ENCODE data around the gene WDR82.
A peak's percentile ranks its signal among the peaks of the same experiment; 100 is the strongest.

The WDR82 gene

DNA sequence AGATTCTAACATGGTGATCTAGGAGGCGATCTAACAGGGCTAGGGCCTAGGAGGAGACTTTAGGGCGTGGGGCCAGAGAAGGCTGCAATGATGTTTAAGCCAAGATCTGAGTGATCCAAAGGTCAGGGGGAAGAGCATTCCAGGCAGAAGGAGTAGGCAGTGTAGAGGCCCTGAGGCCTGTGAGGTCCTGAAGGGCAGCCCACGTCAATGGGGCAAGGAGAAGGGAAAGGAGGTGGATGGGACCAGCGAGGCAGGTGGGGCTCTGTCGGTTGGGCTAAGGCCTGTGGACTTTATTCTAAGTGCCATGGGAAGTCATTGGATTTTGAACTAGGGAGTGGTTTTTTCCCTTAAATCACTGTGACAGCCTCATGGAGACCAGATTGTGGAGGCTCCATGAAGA lies 27.5 kb upstream of the WDR82 start:
- H3K27ac ChIP-seq (ENCODE audit: low read depth, low read length): no peak overlapping the region
- no peaks in the 10 kb centered on the region for H3K27me3 ChIP-seq (ENCODE audit: control insufficient read depth, insufficient read depth, low read length)
- H3K4me1 ChIP-seq (ENCODE audit: control insufficient read depth, insufficient read depth, low read length): no peaks in the 10 kb centered on the region
- no peak overlapping the region for H3K4me3 ChIP-seq (ENCODE audit: low read depth, low read length)
- H3K36me3 ChIP-seq (ENCODE audit: control insufficient read depth, insufficient read depth, low read length): no peaks in the 10 kb centered on the region
- H3K9me3 ChIP-seq (ENCODE audit: control insufficient read depth, insufficient read depth, low read length): no peaks in the 10 kb centered on the region
- H3K9ac ChIP-seq (ENCODE audit: low read depth, low read length): no peak overlapping the region

- H3K4me3 ChIP-seq (ENCODE audit: low read depth, low read length): no peak overlapping the region
- no peak overlapping the region for H3K27ac ChIP-seq (ENCODE audit: low read depth, low read length)
- H3K9me3 ChIP-seq (ENCODE audit: control insufficient read depth, insufficient read depth, low read length): no peaks in the 10 kb centered on the region
- no peak overlapping the region for H3K9ac ChIP-seq (ENCODE audit: low read depth, low read length)
- no peaks in the 10 kb centered on the region for H3K27me3 ChIP-seq (ENCODE audit: control insufficient read depth, insufficient read depth, low read length)
- no peaks in the 10 kb centered on the region for H3K36me3 ChIP-seq (ENCODE audit: control insufficient read depth, insufficient read depth, low read length)
- H3K4me1 ChIP-seq (ENCODE audit: control insufficient read depth, insufficient read depth, low read length): peaks cover 13% of the 10 kb centered on the region
Observed at GRCh38 chr3:52303811-52304210, 25.4 kb upstream of the WDR82 start.

- Histone ChIP-seq H3K27ac (ENCODE audit: low read depth, low read length) (no peak overlapping the region), H3K27me3 (ENCODE audit: control insufficient read depth, insufficient read depth, low read length) (no peaks in the 10 kb centered on the region), H3K4me3 (ENCODE audit: low read depth, low read length) (no peak overlapping the region), H3K9ac (ENCODE audit: low read depth, low read length) (no peak overlapping the region), H3K9me3 (ENCODE audit: control insufficient read depth, insufficient read depth, low read length) (no peaks in the 10 kb centered on the region), H3K4me1 (ENCODE audit: control insufficient read depth, insufficient read depth, low read length) (peaks cover 20% of the 10 kb centered on the region), H3K36me3 (ENCODE audit: control insufficient read depth, insufficient read depth, low read length) (no peaks in the 10 kb centered on the region)
Observed at GRCh38 chr3:52302426-52303145, 24.1 kb upstream of the WDR82 start.

DNA sequence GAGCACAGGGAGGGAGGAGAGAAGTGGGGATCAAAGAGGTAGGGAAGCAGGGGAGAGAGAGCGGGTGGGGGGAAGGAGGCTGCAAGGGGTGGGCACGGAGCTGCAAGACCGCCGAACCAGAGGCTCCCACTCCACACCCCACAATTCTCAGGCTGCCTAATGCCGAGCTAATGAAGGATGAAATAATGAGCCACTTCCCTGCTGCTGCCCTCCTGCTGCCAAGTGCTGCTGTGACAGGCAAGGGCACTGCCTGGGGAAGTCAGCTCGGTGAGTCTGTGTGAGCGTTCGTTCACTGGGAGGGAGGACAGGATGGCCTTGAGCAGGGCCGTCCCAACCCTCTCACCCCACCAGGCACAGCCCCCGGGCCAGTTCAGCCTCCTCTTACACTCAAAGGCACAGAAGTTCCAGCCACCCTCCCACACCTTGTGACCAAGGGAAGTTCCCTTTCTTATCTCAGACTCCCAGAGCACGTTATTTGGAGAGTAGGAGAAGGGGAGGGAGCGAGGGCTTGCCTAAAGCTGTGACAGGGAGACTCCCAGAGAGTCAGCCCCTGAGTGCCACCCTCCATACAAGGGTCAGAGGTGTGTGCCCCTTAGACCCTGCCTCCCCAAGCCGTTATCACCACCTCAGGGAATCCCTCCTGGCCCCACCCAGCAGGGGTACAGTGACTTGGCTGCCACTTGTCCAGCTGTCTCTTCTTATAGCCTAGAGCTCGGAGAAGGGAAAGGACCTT lies 21.6 kb upstream of the WDR82 start:
- Histone ChIP-seq H3K9ac (ENCODE audit: low read depth, low read length) (no peak overlapping the region), H3K4me3 (ENCODE audit: low read depth, low read length) (peak overlapping the region; percentile 45; the same call in 1 of the 2 replicates), H3K27ac (ENCODE audit: low read depth, low read length) (peak overlapping the region; percentile 61)

GRCh38 chr3:52299247-52299878 lies 20.9 kb upstream of the WDR82 start:
- H3K36me3 ChIP-seq (ENCODE audit: control insufficient read depth, insufficient read depth, low read length): no peaks in the 10 kb centered on the region
- H3K9ac ChIP-seq (ENCODE audit: low read depth, low read length): no peak overlapping the region
- H3K27ac ChIP-seq (ENCODE audit: low read depth, low read length): peak overlapping the region; percentile 7
- H3K4me3 ChIP-seq (ENCODE audit: low read depth, low read length): peak overlapping the region; percentile 45; the same call in 1 of the 2 replicates
- no peaks in the 10 kb centered on the region for H3K27me3 ChIP-seq (ENCODE audit: control insufficient read depth, insufficient read depth, low read length)
- no peaks in the 10 kb centered on the region for H3K9me3 ChIP-seq (ENCODE audit: control insufficient read depth, insufficient read depth, low read length)
- H3K4me1 ChIP-seq (ENCODE audit: control insufficient read depth, insufficient read depth, low read length): peaks cover 20% of the 10 kb centered on the region

More for the DNA sequence above, 21.6 kb upstream of the WDR82 start:
- Histone ChIP-seq H3K9me3 (ENCODE audit: control insufficient read depth, insufficient read depth, low read length) (no peaks in the 10 kb centered on the region), H3K27me3 (ENCODE audit: control insufficient read depth, insufficient read depth, low read length) (no peaks in the 10 kb centered on the region), H3K4me1 (ENCODE audit: control insufficient read depth, insufficient read depth, low read length) (peaks cover 20% of the 10 kb centered on the region), H3K36me3 (ENCODE audit: control insufficient read depth, insufficient read depth, low read length) (no peaks in the 10 kb centered on the region)

- H3K4me3 ChIP-seq (ENCODE audit: low read depth, low read length): peak overlapping the region; percentile 20; the same call in 1 of the 2 replicates
- H3K9me3 ChIP-seq (ENCODE audit: control insufficient read depth, insufficient read depth, low read length): no peaks in the 10 kb centered on the region
- no peaks in the 10 kb centered on the region for H3K27me3 ChIP-seq (ENCODE audit: control insufficient read depth, insufficient read depth, low read length)
- H3K36me3 ChIP-seq (ENCODE audit: control insufficient read depth, insufficient read depth, low read length): no peaks in the 10 kb centered on the region
- H3K27ac ChIP-seq (ENCODE audit: low read depth, low read length): no peak overlapping the region
- H3K4me1 ChIP-seq (ENCODE audit: control insufficient read depth, insufficient read depth, low read length): peaks cover 20% of the 10 kb centered on the region
- no peak overlapping the region for H3K9ac ChIP-seq (ENCODE audit: low read depth, low read length)
Observed at GRCh38 chr3:52298149-52299098, 20.0 kb upstream of the WDR82 start.

DNA sequence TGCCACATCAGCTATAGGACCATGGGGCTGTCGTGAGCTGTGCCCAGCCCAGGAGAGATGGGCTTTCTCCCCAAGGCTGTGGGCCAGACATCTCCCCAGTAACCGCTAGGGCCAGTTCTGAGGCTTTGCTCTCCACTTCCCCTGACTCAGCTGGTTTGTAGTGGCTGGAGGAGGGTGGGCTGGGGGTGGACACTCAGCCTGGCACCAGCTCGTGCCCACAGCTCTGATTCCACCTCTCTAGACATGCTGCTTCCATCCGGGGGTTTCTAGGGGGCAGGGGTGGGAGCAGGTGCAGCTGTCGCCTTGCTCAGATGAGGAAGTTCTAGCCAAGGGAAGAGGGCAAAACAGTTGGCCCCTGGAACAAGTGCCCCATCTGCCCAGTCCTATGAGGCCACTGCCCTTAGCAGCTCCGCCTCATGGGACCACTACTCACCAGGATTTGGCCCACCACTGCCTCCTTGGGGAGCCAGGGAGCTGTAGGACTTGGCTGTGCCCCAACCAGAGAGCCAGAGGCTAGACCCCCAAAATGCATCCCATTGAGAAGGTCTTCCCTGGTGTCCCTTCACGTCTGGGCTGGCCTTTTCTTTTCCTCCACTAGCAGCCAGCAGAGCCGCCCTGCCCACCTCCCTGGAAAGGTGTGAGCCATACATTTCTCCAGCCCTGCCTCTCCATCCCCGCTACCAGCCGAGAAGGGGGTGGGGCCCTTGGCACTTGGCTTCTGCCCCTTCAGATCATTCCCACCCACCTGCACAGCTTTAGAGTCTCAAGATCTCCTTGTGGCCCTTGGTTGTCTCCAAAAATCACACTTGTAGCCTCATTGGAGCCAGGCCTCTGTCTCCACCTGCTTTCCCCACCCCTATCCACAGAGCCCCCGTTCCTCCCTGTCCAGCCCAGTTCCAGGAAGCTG lies 19.0 kb upstream of the WDR82 start:
- H3K9ac ChIP-seq (ENCODE audit: low read depth, low read length): no peak overlapping the region
- no peaks in the 10 kb centered on the region for H3K36me3 ChIP-seq (ENCODE audit: control insufficient read depth, insufficient read depth, low read length)
- H3K27me3 ChIP-seq (ENCODE audit: control insufficient read depth, insufficient read depth, low read length): no peaks in the 10 kb centered on the region
- no peak overlapping the region for H3K4me3 ChIP-seq (ENCODE audit: low read depth, low read length)
- H3K4me1 ChIP-seq (ENCODE audit: control insufficient read depth, insufficient read depth, low read length): peaks cover 20% of the 10 kb centered on the region
- no peak overlapping the region for H3K27ac ChIP-seq (ENCODE audit: low read depth, low read length)
- no peaks in the 10 kb centered on the region for H3K9me3 ChIP-seq (ENCODE audit: control insufficient read depth, insufficient read depth, low read length)

DNA sequence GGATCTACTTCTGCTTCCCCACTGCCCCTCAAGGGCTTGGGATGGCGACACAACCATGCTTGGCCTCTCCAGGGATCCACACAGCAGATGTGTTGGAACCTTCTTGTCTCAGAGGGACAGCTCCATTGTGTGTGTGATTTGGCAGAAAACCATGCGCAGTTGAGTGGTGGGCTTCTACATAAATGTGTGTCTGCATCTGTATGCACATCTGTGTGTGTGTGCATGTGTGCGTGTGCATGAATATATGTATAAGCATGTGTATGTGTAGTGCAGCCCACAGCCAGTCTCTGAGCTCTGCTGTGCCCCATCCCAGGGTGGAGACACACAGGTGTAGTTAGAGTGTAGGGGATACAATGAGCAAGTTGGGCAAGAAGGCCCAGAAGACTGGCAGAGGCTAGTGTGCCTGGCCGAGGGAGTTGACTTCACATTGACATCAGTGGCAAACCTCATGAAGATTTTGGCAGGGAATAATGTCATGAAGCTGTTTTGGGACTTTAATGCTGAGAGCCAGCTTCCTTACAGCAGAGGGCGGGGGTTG lies 17.3 kb upstream of the WDR82 start:
- Histone ChIP-seq H3K27ac (ENCODE audit: low read depth, low read length) (no peak overlapping the region), H3K9ac (ENCODE audit: low read depth, low read length) (no peak overlapping the region), H3K36me3 (ENCODE audit: control insufficient read depth, insufficient read depth, low read length) (no peaks in the 10 kb centered on the region), H3K4me3 (ENCODE audit: low read depth, low read length) (no peak overlapping the region), H3K9me3 (ENCODE audit: control insufficient read depth, insufficient read depth, low read length) (no peaks in the 10 kb centered on the region), H3K27me3 (ENCODE audit: control insufficient read depth, insufficient read depth, low read length) (no peaks in the 10 kb centered on the region), H3K4me1 (ENCODE audit: control insufficient read depth, insufficient read depth, low read length) (peaks cover 20% of the 10 kb centered on the region)

GRCh38 chr3:52294320-52295150 lies 16.1 kb upstream of the WDR82 start:
- H3K4me3 ChIP-seq (ENCODE audit: low read depth, low read length): no peak overlapping the region
- no peak overlapping the region for H3K9ac ChIP-seq (ENCODE audit: low read depth, low read length)
- H3K9me3 ChIP-seq (ENCODE audit: control insufficient read depth, insufficient read depth, low read length): no peaks in the 10 kb centered on the region
- H3K27ac ChIP-seq (ENCODE audit: low read depth, low read length): no peak overlapping the region
- H3K36me3 ChIP-seq (ENCODE audit: control insufficient read depth, insufficient read depth, low read length): no peaks in the 10 kb centered on the region
- H3K4me1 ChIP-seq (ENCODE audit: control insufficient read depth, insufficient read depth, low read length): peaks cover 12% of the 10 kb centered on the region
- H3K27me3 ChIP-seq (ENCODE audit: control insufficient read depth, insufficient read depth, low read length): no peaks in the 10 kb centered on the region
